ENCODE data around the gene METTL9.
"Not testable (repeated sequence)": the region's sequence is repeated elsewhere in the genome, so short reads cannot be mapped to it uniquely, and the experiment has no call there.

METTL9 gene

GRCh38 chr16:21573506-21573905 lies 25.9 kb upstream of the METTL9 start:
- no CpG with 5 or more reads among the region's 9 CpGs for WGBS (ENCODE audit: insufficient coverage, insufficient read length)
- H3K4me3 ChIP-seq (ENCODE audit: low read length); H3K4me1 ChIP-seq (ENCODE audit: control insufficient read depth, insufficient read depth, low read length); H3K27me3 ChIP-seq (ENCODE audit: control insufficient read depth, insufficient read depth, low read length); H3K9me3 ChIP-seq (ENCODE audit: control insufficient read depth, insufficient read depth, low read length); H3K27ac ChIP-seq (ENCODE audit: low read length); DNase-seq (ENCODE audit: low read depth, low spot score); H3K36me3 ChIP-seq (ENCODE audit: control insufficient read depth, insufficient read depth, low read length): not testable (repeated sequence)

DNA sequence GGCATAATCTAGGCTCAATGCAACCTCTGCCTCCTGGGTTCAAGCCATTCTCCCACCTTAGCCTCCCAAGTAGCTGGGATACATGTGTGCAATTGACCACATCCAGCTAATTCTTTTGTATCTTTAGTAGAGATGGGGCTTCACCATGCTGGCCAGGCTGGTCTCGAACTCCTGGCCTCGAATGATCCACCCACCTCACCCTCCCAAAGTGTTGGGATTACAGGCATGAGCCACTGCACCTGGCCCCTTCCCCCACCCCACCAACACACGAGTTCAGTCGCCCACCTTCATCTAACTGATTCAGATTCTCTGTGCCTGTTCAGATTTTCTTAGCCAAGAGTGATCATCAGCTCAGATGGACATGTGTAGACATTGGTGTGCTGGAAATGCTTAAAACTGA lies 25.0 kb upstream of the METTL9 start:
- DNase-seq (ENCODE audit: low read depth, low spot score): no peak

DNA sequence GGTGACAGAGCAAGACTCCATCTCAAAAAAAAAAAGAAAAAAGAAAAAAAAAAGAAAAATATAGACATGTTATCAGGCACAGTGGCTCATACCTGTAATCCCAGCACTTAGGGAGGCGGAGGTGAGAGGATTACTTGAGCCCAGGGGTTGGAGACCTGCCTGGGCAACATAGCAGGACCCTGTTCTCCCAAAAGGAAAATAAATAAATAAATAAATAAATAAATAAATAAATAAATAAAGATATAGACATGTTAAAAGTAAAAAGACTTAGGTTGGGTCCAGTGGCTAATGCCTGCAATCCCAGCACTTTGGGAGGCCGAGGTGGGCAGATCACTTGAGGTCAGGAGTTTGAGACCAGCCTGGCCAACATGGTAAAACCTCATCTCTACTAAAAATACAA lies 23.1 kb upstream of the METTL9 start:
- H3K4me1 ChIP-seq (ENCODE audit: control insufficient read depth, insufficient read depth, low read length); H3K9me3 ChIP-seq (ENCODE audit: control insufficient read depth, insufficient read depth, low read length); H3K27ac ChIP-seq (ENCODE audit: low read length); H3K4me3 ChIP-seq (ENCODE audit: low read length); H3K27me3 ChIP-seq (ENCODE audit: control insufficient read depth, insufficient read depth, low read length); DNase-seq (ENCODE audit: low read depth, low spot score); H3K36me3 ChIP-seq (ENCODE audit: control insufficient read depth, insufficient read depth, low read length): not testable (repeated sequence)
- no CpG with 5 or more reads among the region's 2 CpGs for WGBS (ENCODE audit: insufficient coverage, insufficient read length)

More for the DNA sequence above, 25.0 kb upstream of the METTL9 start:
- Histone ChIP-seq H3K4me3 (ENCODE audit: low read length) (no peak overlapping the region), H3K9me3 (ENCODE audit: control insufficient read depth, insufficient read depth, low read length) (no peaks in the 10 kb centered on the region), H3K27me3 (ENCODE audit: control insufficient read depth, insufficient read depth, low read length) (no peaks in the 10 kb centered on the region), H3K27ac (ENCODE audit: low read length) (no peak overlapping the region), H3K36me3 (ENCODE audit: control insufficient read depth, insufficient read depth, low read length) (no peaks in the 10 kb centered on the region), H3K4me1 (ENCODE audit: control insufficient read depth, insufficient read depth, low read length) (no peaks in the 10 kb centered on the region)
- WGBS (ENCODE audit: insufficient coverage, insufficient read length): no CpG with 5 or more reads among the region's 4 CpGs

DNA sequence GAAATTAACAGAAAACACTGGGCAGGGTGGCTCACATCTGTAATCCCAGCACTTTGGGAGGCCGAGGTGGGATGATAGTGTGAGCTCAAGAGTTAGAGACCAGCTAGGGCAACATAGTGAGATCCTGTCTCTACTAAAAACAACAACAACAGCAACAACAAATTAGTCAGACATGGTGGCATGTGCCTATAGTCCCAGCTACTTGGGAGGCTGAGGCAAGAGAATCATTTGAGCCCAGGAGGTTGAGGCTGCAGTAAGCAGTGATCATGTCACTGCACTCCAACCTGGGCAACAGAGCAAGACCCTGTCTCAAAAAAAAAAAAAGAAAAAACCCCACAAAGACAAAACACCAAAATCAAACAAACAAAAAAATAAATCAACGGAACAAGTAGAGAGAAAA lies 21.9 kb upstream of the METTL9 start:
- DNase-seq (ENCODE audit: low read depth, low spot score); H3K9me3 ChIP-seq (ENCODE audit: control insufficient read depth, insufficient read depth, low read length); H3K27me3 ChIP-seq (ENCODE audit: control insufficient read depth, insufficient read depth, low read length); H3K27ac ChIP-seq (ENCODE audit: low read length); H3K4me1 ChIP-seq (ENCODE audit: control insufficient read depth, insufficient read depth, low read length); H3K36me3 ChIP-seq (ENCODE audit: control insufficient read depth, insufficient read depth, low read length); H3K4me3 ChIP-seq (ENCODE audit: low read length): not testable (repeated sequence)
- no CpG with 5 or more reads among the region's 2 CpGs for WGBS (ENCODE audit: insufficient coverage, insufficient read length)

DNA sequence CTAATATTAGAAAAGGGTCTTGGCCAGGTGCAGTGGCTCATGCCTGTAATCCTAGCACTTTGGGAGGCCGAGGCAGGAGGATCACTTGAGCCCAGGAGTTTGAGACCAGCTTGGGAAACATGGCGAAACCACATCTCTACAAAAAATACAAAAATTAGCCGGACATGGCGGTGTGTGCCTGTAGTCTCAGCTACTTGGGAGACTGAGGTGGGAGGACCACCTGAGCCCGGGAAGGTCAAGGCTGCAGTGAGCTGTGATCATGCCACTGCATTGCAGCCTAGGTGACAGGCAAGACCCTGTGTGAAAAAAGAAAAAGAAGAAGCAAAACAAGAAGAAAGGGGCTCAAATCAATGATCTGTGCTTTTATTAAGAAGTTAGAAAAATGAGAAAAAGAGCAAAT lies 21.1 kb upstream of the METTL9 start:
- H3K4me3 ChIP-seq (ENCODE audit: low read length); H3K27me3 ChIP-seq (ENCODE audit: control insufficient read depth, insufficient read depth, low read length); H3K27ac ChIP-seq (ENCODE audit: low read length); DNase-seq (ENCODE audit: low read depth, low spot score); H3K4me1 ChIP-seq (ENCODE audit: control insufficient read depth, insufficient read depth, low read length); H3K9me3 ChIP-seq (ENCODE audit: control insufficient read depth, insufficient read depth, low read length); H3K36me3 ChIP-seq (ENCODE audit: control insufficient read depth, insufficient read depth, low read length): not testable (repeated sequence)
- WGBS (ENCODE audit: insufficient coverage, insufficient read length): no CpG with 5 or more reads among the region's 5 CpGs

DNA sequence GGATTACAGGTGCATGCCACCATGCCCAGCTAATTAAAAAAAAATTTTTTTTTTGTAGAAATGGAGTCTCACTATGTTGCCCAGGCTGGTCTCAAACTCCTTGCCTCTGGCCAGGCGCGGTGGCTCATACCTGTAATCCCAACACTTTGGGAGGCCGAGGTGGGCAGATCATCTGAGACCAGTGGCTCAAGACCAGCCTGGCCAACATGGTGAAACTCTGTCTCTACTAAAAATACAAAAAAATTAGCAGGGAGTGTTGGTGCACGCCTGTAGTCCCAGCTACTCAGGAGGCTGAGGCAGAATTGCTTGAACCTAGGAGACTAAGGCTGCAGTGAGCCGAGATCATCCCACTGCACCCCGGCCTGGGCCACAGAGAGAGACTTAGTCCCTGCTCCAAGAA lies 19.2 kb upstream of the METTL9 start:
- H3K27ac ChIP-seq (ENCODE audit: low read length); DNase-seq (ENCODE audit: low read depth, low spot score); H3K36me3 ChIP-seq (ENCODE audit: control insufficient read depth, insufficient read depth, low read length); H3K4me1 ChIP-seq (ENCODE audit: control insufficient read depth, insufficient read depth, low read length); H3K9me3 ChIP-seq (ENCODE audit: control insufficient read depth, insufficient read depth, low read length); H3K27me3 ChIP-seq (ENCODE audit: control insufficient read depth, insufficient read depth, low read length); H3K4me3 ChIP-seq (ENCODE audit: low read length): not testable (repeated sequence)
- WGBS (ENCODE audit: insufficient coverage, insufficient read length): no CpG with 5 or more reads among the region's 6 CpGs

DNA sequence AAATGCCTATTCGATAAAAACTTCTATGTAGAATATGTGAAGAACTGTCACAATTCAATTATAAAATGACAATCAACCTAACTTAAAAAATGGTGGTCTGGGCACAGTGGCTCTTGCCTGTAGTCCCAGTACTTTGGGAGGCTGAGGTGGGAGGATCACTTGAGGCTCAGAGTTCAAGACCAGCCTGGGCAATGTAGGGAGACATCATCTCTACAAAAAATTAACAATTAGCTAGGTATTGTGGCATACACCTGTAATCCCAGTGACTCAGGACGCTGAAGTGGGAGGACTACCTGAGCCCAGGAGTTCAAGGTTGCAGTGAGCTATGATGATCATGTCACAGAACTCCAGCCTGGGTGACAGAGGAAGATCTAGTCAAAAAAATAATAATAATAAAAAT lies 18.6 kb upstream of the METTL9 start:
- Histone ChIP-seq H3K27ac (ENCODE audit: low read length) (no peak overlapping the region), H3K36me3 (ENCODE audit: control insufficient read depth, insufficient read depth, low read length) (no peaks in the 10 kb centered on the region), H3K4me1 (ENCODE audit: control insufficient read depth, insufficient read depth, low read length) (no peaks in the 10 kb centered on the region), H3K4me3 (ENCODE audit: low read length) (no peak overlapping the region), H3K9me3 (ENCODE audit: control insufficient read depth, insufficient read depth, low read length) (no peaks in the 10 kb centered on the region), H3K27me3 (ENCODE audit: control insufficient read depth, insufficient read depth, low read length) (no peaks in the 10 kb centered on the region)
- no peak for DNase-seq (ENCODE audit: low read depth, low spot score)
- WGBS (ENCODE audit: insufficient coverage, insufficient read length): no CpG with 5 or more reads among the region's 2 CpGs

DNA sequence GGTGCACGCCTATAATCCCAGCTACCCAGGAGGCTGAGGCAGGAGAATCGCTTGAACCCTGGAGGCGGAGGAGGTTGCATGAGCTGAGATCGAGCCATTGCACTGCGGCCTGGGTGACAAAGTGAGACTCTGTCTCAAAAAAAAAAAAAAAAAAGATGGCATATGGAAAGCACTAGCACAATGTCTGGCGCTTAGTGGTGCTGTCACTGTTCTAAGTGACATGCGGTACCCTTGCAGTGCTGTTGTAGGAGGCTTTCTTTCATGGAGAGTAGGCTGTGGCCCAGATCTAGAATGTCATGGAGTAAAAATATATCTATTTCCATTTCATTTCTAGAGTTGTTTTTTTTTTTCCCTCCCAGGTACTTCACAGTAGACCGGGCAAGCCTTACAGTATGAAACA lies 14.6 kb upstream of the METTL9 start:
- H3K4me1 ChIP-seq (ENCODE audit: control insufficient read depth, insufficient read depth, low read length): no peaks in the 10 kb centered on the region
- WGBS (ENCODE audit: insufficient coverage, insufficient read length): no CpG with 5 or more reads among the region's 8 CpGs
- H3K27me3 ChIP-seq (ENCODE audit: control insufficient read depth, insufficient read depth, low read length): no peaks in the 10 kb centered on the region
- H3K27ac ChIP-seq (ENCODE audit: low read length): no peak overlapping the region
- DNase-seq (ENCODE audit: low read depth, low spot score): no peak
- no peaks in the 10 kb centered on the region for H3K36me3 ChIP-seq (ENCODE audit: control insufficient read depth, insufficient read depth, low read length)
- no peak overlapping the region for H3K4me3 ChIP-seq (ENCODE audit: low read length)
- no peaks in the 10 kb centered on the region for H3K9me3 ChIP-seq (ENCODE audit: control insufficient read depth, insufficient read depth, low read length)

- H3K4me3 ChIP-seq (ENCODE audit: low read length); H3K9me3 ChIP-seq (ENCODE audit: control insufficient read depth, insufficient read depth, low read length); DNase-seq (ENCODE audit: low read depth, low spot score); H3K27ac ChIP-seq (ENCODE audit: low read length); H3K4me1 ChIP-seq (ENCODE audit: control insufficient read depth, insufficient read depth, low read length); H3K36me3 ChIP-seq (ENCODE audit: control insufficient read depth, insufficient read depth, low read length); H3K27me3 ChIP-seq (ENCODE audit: control insufficient read depth, insufficient read depth, low read length): not testable (repeated sequence)
- WGBS (ENCODE audit: insufficient coverage, insufficient read length): 100% methylated on average over 1 of the region's 5 CpGs
These were observed 10.8 kb upstream of the METTL9 start for GRCh38 chr16:21588593-21588992.

GRCh38 chr16:21589551-21589950 lies 9.8 kb upstream of the METTL9 start:
- Histone ChIP-seq H3K27me3 (ENCODE audit: control insufficient read depth, insufficient read depth, low read length) (no peaks in the 10 kb centered on the region), H3K4me1 (ENCODE audit: control insufficient read depth, insufficient read depth, low read length) (no peaks in the 10 kb centered on the region), H3K9me3 (ENCODE audit: control insufficient read depth, insufficient read depth, low read length) (no peaks in the 10 kb centered on the region), H3K27ac (ENCODE audit: low read length) (no peak overlapping the region), H3K36me3 (ENCODE audit: control insufficient read depth, insufficient read depth, low read length) (no peaks in the 10 kb centered on the region), H3K4me3 (ENCODE audit: low read length) (no peak overlapping the region)
- DNase-seq (ENCODE audit: low read depth, low spot score): no peak
- no CpG with 5 or more reads among the region's 4 CpGs for WGBS (ENCODE audit: insufficient coverage, insufficient read length)

GRCh38 chr16:21590287-21590686 lies 9.1 kb upstream of the METTL9 start:
- no peak overlapping the region for H3K4me3 ChIP-seq (ENCODE audit: low read length)
- no peaks in the 10 kb centered on the region for H3K9me3 ChIP-seq (ENCODE audit: control insufficient read depth, insufficient read depth, low read length)
- no peaks in the 10 kb centered on the region for H3K27me3 ChIP-seq (ENCODE audit: control insufficient read depth, insufficient read depth, low read length)
- WGBS (ENCODE audit: insufficient coverage, insufficient read length): no CpG with 5 or more reads among the region's 2 CpGs
- H3K27ac ChIP-seq (ENCODE audit: low read length): no peak overlapping the region
- no peak for DNase-seq (ENCODE audit: low read depth, low spot score)
- no peaks in the 10 kb centered on the region for H3K4me1 ChIP-seq (ENCODE audit: control insufficient read depth, insufficient read depth, low read length)
- no peaks in the 10 kb centered on the region for H3K36me3 ChIP-seq (ENCODE audit: control insufficient read depth, insufficient read depth, low read length)

All from iPS DF 6.9 (cell line).